ENCODE results near the gene HYDIN.

HYDIN gene

GRCh38 chr16:70784692-70785555 lies 445.6 kb downstream of the HYDIN start:
- H2AK5ac ChIP-seq (ENCODE audit: low read depth, low read length): no peak overlapping the region
- H3K4ac ChIP-seq (ENCODE audit: low read length): no peak overlapping the region
- H3K4me3 ChIP-seq (ENCODE audit: low read length in 2 of 2): no peak overlapping the region
- H3K4me1 ChIP-seq (ENCODE audit: control insufficient read depth in 2 of 2, insufficient read depth in 1 of 2, low read depth in 1 of 2, low read length in 2 of 2): no peaks in the 10 kb centered on the region
- peaks cover 4 to 10% of the 10 kb centered on the region in 2 donors for H3K9me3 ChIP-seq (replicated peaks in 1 of 2; ENCODE audit: control insufficient read depth in 2 of 2, insufficient read depth in 1 of 2, low read depth in 1 of 2, low read length in 2 of 2)
- H3K9ac ChIP-seq (ENCODE audit: low read depth, low read length, poor library complexity): no peak overlapping the region
- H3K27me3 ChIP-seq (ENCODE audit: control insufficient read depth in 3 of 3, insufficient read depth in 3 of 3, low read depth in 1 of 3, low read length in 3 of 3): no peaks in the 10 kb centered on the region
- WGBS, 2 donors (ENCODE audit: extremely low coverage in 2 of 2, insufficient read length in 2 of 2, insufficient replicate concordance in 1 of 2): no CpG with 5 or more reads among the region's 21 CpGs
- H2AFZ ChIP-seq (ENCODE audit: low read length): no peak overlapping the region
- H3K23ac ChIP-seq (ENCODE audit: low read depth, low read length, poor library complexity): no peak overlapping the region
- no peak overlapping the region for H2BK120ac ChIP-seq (ENCODE audit: low read depth, low read length)
- H2BK12ac ChIP-seq (ENCODE audit: low read length): no peak overlapping the region
- no peak overlapping the region for H2BK5ac ChIP-seq (ENCODE audit: low read length)
- no peak overlapping the region for H2BK15ac ChIP-seq (ENCODE audit: low read length)
- H3K36me3 ChIP-seq (replicated peaks in 1 of 2; ENCODE audit: control insufficient read depth in 2 of 2, insufficient read depth in 2 of 2, low read length in 2 of 2): peaks cover 49 to 74% of the 10 kb centered on the region in 2 donors
- no peak overlapping the region for H4K8ac ChIP-seq (ENCODE audit: low read depth, low read length)
- H3K27ac ChIP-seq (replicated peaks; ENCODE audit: low read length): no peak overlapping the region
- no peaks in the 10 kb centered on the region for H3K79me1 ChIP-seq (ENCODE audit: low read depth, low read length)
- no peak overlapping the region for H3K18ac ChIP-seq (ENCODE audit: low read length)
- no peak overlapping the region for H3K14ac ChIP-seq (ENCODE audit: low read length)
- no peak overlapping the region for H3K4me2 ChIP-seq (ENCODE audit: insufficient read depth, low read length, poor library complexity, severe bottlenecking)
- DNase-seq (ENCODE audit: low spot score): no peak
- no peak overlapping the region for H4K91ac ChIP-seq (ENCODE audit: low read depth, low read length, poor library complexity)

- Histone ChIP-seq H3K79me1 (ENCODE audit: low read depth, low read length) (no peaks in the 10 kb centered on the region), H3K9ac (ENCODE audit: low read depth, low read length, poor library complexity) (peak overlapping the region; percentile 27), H3K4me1 (ENCODE audit: control insufficient read depth in 2 of 2, insufficient read depth in 1 of 2, low read depth in 1 of 2, low read length in 2 of 2) (peaks cover 0 to 3% of the 10 kb centered on the region in 2 donors), H3K9me3 (replicated peaks in 1 of 2; ENCODE audit: control insufficient read depth in 2 of 2, insufficient read depth in 1 of 2, low read depth in 1 of 2, low read length in 2 of 2) (peaks cover 4 to 10% of the 10 kb centered on the region in 2 donors), H3K27me3 (ENCODE audit: control insufficient read depth in 3 of 3, insufficient read depth in 3 of 3, low read depth in 1 of 3, low read length in 3 of 3) (no peaks in the 10 kb centered on the region), H3K27ac (replicated peaks; ENCODE audit: low read length) (no peak overlapping the region), H3K14ac (ENCODE audit: low read length) (no peak overlapping the region), H4K8ac (ENCODE audit: low read depth, low read length) (no peak overlapping the region), H2AK5ac (ENCODE audit: low read depth, low read length) (no peak overlapping the region), H2BK120ac (ENCODE audit: low read depth, low read length) (no peak overlapping the region), H3K4me3 (ENCODE audit: low read length in 2 of 2) (no peak overlapping the region), H3K18ac (ENCODE audit: low read length) (no peak overlapping the region), H3K4me2 (ENCODE audit: insufficient read depth, low read length, poor library complexity, severe bottlenecking) (no peak overlapping the region), H2BK5ac (ENCODE audit: low read length) (no peak overlapping the region), H4K91ac (ENCODE audit: low read depth, low read length, poor library complexity) (no peak overlapping the region), H2BK15ac (ENCODE audit: low read length) (no peak overlapping the region), H3K23ac (ENCODE audit: low read depth, low read length, poor library complexity) (peak overlapping the region; percentile 49), H3K36me3 (replicated peaks in 1 of 2; ENCODE audit: control insufficient read depth in 2 of 2, insufficient read depth in 2 of 2, low read length in 2 of 2) (peaks cover 53 to 89% of the 10 kb centered on the region in 2 donors), H2AFZ (ENCODE audit: low read length) (no peak overlapping the region), H2BK12ac (ENCODE audit: low read length) (no peak overlapping the region), H3K4ac (ENCODE audit: low read length) (no peak overlapping the region)
- no CpG with 5 or more reads among the region's 3 CpGs for WGBS, 2 donors (ENCODE audit: extremely low coverage in 2 of 2, insufficient read length in 2 of 2, insufficient replicate concordance in 1 of 2)
- no peak for DNase-seq (ENCODE audit: low spot score)
Measured at GRCh38 chr16:70782237-70782636, 448.3 kb downstream of the HYDIN start.

GRCh38 chr16:70781800-70782199 lies 448.7 kb downstream of the HYDIN start:
- no CpG with 5 or more reads among the region's 14 CpGs for WGBS, 2 donors (ENCODE audit: extremely low coverage in 2 of 2, insufficient read length in 2 of 2, insufficient replicate concordance in 1 of 2)
- Histone ChIP-seq H3K23ac (ENCODE audit: low read depth, low read length, poor library complexity) (peak overlapping the region; percentile 49), H3K14ac (ENCODE audit: low read length) (no peak overlapping the region), H3K79me1 (ENCODE audit: low read depth, low read length) (no peaks in the 10 kb centered on the region), H3K4me2 (ENCODE audit: insufficient read depth, low read length, poor library complexity, severe bottlenecking) (no peak overlapping the region), H2AK5ac (ENCODE audit: low read depth, low read length) (no peak overlapping the region), H3K4me1 (ENCODE audit: control insufficient read depth in 2 of 2, insufficient read depth in 1 of 2, low read depth in 1 of 2, low read length in 2 of 2) (peaks cover 0 to 3% of the 10 kb centered on the region in 2 donors), H3K36me3 (replicated peaks in 1 of 2; ENCODE audit: control insufficient read depth in 2 of 2, insufficient read depth in 2 of 2, low read length in 2 of 2) (peaks cover 53 to 91% of the 10 kb centered on the region in 2 donors), H3K27me3 (ENCODE audit: control insufficient read depth in 3 of 3, insufficient read depth in 3 of 3, low read depth in 1 of 3, low read length in 3 of 3) (no peaks in the 10 kb centered on the region), H3K4ac (ENCODE audit: low read length) (no peak overlapping the region), H4K91ac (ENCODE audit: low read depth, low read length, poor library complexity) (no peak overlapping the region), H2BK5ac (ENCODE audit: low read length) (no peak overlapping the region), H3K18ac (ENCODE audit: low read length) (no peak overlapping the region), H2BK15ac (ENCODE audit: low read length) (no peak overlapping the region), H2BK120ac (ENCODE audit: low read depth, low read length) (no peak overlapping the region), H3K27ac (replicated peaks; ENCODE audit: low read length) (no peak overlapping the region), H2AFZ (ENCODE audit: low read length) (no peak overlapping the region), H3K9me3 (replicated peaks in 1 of 2; ENCODE audit: control insufficient read depth in 2 of 2, insufficient read depth in 1 of 2, low read depth in 1 of 2, low read length in 2 of 2) (peaks cover 4 to 10% of the 10 kb centered on the region in 2 donors), H4K8ac (ENCODE audit: low read depth, low read length) (no peak overlapping the region), H2BK12ac (ENCODE audit: low read length) (no peak overlapping the region), H3K4me3 (ENCODE audit: low read length in 2 of 2) (no peak overlapping the region), H3K9ac (ENCODE audit: low read depth, low read length, poor library complexity) (no peak overlapping the region)
- no peak for DNase-seq (ENCODE audit: low spot score)

GRCh38 chr16:70780546-70780945 lies 450.0 kb downstream of the HYDIN start:
- peaks cover 0 to 3% of the 10 kb centered on the region in 2 donors for H3K4me1 ChIP-seq (ENCODE audit: control insufficient read depth in 2 of 2, insufficient read depth in 1 of 2, low read depth in 1 of 2, low read length in 2 of 2)
- H2AFZ ChIP-seq (ENCODE audit: low read length): no peak overlapping the region
- H3K14ac ChIP-seq (ENCODE audit: low read length): no peak overlapping the region
- no peak for DNase-seq (ENCODE audit: low spot score)
- no CpG with 5 or more reads among the region's 10 CpGs for WGBS, 2 donors (ENCODE audit: extremely low coverage in 2 of 2, insufficient read length in 2 of 2, insufficient replicate concordance in 1 of 2)
- no peaks in the 10 kb centered on the region for H3K79me1 ChIP-seq (ENCODE audit: low read depth, low read length)
- H3K9me3 ChIP-seq (replicated peaks in 1 of 2; ENCODE audit: control insufficient read depth in 2 of 2, insufficient read depth in 1 of 2, low read depth in 1 of 2, low read length in 2 of 2): peaks cover 4 to 10% of the 10 kb centered on the region in 2 donors
- H4K8ac ChIP-seq (ENCODE audit: low read depth, low read length): no peak overlapping the region
- no peak overlapping the region for H2BK5ac ChIP-seq (ENCODE audit: low read length)
- no peak overlapping the region for H4K91ac ChIP-seq (ENCODE audit: low read depth, low read length, poor library complexity)
- no peak overlapping the region for H2BK120ac ChIP-seq (ENCODE audit: low read depth, low read length)
- H3K27ac ChIP-seq (replicated peaks; ENCODE audit: low read length): no peak overlapping the region
- H2BK15ac ChIP-seq (ENCODE audit: low read length): no peak overlapping the region
- no peak overlapping the region for H2AK5ac ChIP-seq (ENCODE audit: low read depth, low read length)
- peak overlapping the region; percentile 68 for H3K18ac ChIP-seq (ENCODE audit: low read length)
- no peak overlapping the region for H3K4me2 ChIP-seq (ENCODE audit: insufficient read depth, low read length, poor library complexity, severe bottlenecking)
- H3K4ac ChIP-seq (ENCODE audit: low read length): no peak overlapping the region
- no peak overlapping the region for H3K9ac ChIP-seq (ENCODE audit: low read depth, low read length, poor library complexity)
- H3K36me3 ChIP-seq (replicated peaks in 1 of 2; ENCODE audit: control insufficient read depth in 2 of 2, insufficient read depth in 2 of 2, low read length in 2 of 2): peaks cover 48 to 79% of the 10 kb centered on the region in 2 donors
- H3K27me3 ChIP-seq (ENCODE audit: control insufficient read depth in 3 of 3, insufficient read depth in 3 of 3, low read depth in 1 of 3, low read length in 3 of 3): no peaks in the 10 kb centered on the region
- H2BK12ac ChIP-seq (ENCODE audit: low read length): no peak overlapping the region
- peak overlapping the region; percentile 70 for H3K23ac ChIP-seq (ENCODE audit: low read depth, low read length, poor library complexity)
- no peak overlapping the region for H3K4me3 ChIP-seq (ENCODE audit: low read length in 2 of 2)
